ENCODE measurements around the gene CYP2S1.

The CYP2S1 gene

DNA sequence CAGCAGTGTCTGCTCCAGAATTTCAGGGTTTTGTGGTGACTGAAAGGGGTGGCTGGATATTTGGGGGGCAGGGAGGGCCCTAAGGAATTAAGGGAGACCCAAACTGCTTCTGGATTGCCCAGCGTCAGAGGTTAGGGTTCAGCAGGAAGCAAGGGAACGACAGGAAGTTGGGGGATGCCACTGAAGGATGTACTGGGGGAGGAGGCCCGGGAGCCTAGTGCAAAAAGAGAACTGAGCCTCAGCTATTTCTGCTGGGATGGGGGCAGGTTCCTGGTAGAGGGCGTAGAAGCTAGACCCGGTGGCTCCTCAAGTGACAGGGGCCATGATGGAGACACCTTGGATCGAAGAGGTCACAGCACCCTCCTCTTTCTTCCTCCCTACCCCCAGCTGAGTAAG lies 1.1 kb downstream of the CYP2S1 start:
- DNase-seq (ENCODE audit: low read depth) = no peak

- no peak for DNase-seq (ENCODE audit: low read depth)
Measured at GRCh38 chr19:41195675-41196497, 2.9 kb downstream of the CYP2S1 start.

DNA sequence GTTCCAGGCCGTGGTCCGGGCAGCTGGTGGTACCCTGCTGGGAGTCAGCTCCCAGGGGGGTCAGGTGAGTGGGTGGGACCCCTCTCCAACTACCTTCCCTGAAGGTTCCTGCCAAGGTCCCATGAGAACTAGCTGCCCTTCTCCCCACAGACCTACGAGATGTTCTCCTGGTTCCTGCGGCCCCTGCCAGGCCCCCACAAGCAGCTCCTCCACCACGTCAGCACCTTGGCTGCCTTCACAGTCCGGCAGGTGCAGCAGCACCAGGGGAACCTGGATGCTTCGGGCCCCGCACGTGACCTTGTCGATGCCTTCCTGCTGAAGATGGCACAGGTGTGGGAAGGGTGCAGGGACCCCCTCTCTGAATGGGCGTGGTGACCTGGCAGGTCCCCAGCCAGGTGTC lies 5.5 kb downstream of the CYP2S1 start:
- DNase-seq (ENCODE audit: low read depth) = no peak

DNA sequence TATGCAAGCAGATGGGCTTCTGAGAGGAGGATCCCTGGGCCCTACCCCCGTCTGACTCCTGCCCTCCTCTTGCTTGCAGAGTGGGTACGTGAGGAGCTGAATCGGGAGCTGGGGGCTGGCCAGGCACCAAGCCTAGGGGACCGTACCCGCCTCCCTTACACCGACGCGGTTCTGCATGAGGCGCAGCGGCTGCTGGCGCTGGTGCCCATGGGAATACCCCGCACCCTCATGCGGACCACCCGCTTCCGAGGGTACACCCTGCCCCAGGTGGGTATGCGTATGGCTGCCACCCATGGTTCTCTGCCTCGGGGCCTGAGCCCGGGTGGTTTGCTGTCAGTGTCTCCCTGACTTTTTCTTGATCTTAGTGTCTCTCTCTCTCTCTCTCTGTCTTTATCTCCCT lies 10.4 kb downstream of the CYP2S1 start:
- DNase-seq (ENCODE audit: low read depth) = no peak

DNA sequence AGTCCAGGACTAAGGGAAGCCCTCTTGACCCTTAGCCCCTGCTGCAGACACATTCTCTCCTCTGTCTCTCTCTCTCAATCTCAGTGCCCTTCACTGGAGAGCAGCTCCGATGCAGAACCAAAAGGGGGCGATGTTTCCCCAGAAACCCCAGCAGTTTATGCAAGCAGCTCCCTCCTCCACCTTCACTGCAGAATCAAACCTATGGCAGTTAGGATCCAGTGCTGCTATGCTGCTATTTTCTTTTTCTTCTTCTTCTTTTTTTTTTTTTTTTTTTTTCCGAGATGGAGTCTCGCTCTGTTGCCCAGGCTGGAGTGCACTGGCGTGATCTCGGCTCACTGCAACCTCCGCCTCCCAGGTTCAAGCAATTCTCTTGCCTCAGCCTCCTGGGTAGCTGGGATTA lies 11.3 kb downstream of the CYP2S1 start:
- DNase-seq (ENCODE audit: low read depth) = peak; percentile 64

- no peak for DNase-seq (ENCODE audit: low read depth)
Measured at GRCh38 chr19:41205995-41206394, 13.0 kb downstream of the CYP2S1 start.

- DNase-seq (ENCODE audit: low read depth) = no peak
Measured at GRCh38 chr19:41206456-41206855, 13.4 kb downstream of the CYP2S1 start.

DNA sequence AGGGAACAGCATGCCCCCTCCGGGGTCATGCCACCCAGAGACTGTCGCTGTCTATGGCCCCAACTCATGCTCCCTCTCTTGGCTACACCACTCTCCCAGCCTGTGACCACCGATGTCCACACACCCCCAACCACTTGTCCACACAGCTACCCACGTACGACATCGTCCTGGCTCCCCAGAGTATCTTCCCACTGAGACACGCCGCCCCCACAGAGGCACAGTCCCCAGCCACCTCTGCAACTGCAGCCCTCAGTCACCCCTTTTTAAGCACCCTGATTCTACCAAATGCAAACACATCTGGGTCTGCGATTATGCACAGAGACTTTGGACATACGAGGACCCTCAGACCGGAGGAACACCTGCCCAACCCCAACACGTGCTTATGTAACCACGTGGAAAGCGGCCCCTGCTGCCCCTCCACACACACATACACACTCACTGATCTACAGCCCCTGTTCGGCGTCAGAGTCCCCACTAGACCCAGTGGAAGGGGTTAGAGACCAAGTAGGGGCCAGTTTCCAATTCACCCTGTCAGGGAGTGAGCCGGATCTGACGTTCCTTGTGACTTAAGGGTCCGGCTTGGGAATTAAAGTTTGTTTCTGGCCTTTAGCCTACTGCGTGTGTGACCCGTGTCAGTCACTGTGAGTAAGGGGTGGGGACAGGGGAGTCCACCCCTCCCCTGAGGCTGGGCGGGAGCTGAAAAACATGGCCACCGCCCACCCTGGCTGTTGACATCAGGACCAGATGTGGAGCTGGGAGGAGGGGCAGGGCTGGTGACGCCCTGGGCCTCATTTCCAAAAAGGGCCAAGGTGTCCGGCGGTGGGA lies 14.1 kb downstream of the CYP2S1 start:
- no peak for DNase-seq (ENCODE audit: low read depth)

DNA sequence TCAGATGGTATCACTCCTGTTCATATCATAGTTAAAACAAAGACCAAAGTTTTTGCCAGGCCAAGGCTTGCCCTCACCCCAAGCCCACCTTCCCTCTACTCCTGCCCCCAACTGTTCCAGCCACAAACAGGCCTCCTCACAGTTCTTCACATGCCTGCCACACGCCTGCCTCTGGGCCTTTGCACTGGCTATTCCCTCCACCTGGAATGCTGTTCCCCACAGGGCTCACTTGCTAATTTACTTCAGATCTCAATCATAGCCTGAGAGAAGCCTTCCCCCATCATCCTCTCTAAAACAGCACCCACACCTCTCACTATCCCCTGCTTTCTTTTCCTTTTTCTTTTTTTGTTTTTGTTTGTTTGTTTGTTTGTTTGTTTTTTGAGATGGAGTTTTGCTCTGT lies 21.1 kb downstream of the CYP2S1 start:
- DNase-seq (ENCODE audit: low read depth) = no peak

- no peak for DNase-seq (ENCODE audit: low read depth)
Measured at GRCh38 chr19:41217741-41218140, 24.7 kb downstream of the CYP2S1 start.

GRCh38 chr19:41218249-41218614 lies 25.2 kb downstream of the CYP2S1 start:
- DNase-seq (ENCODE audit: low read depth) = no peak

DNA sequence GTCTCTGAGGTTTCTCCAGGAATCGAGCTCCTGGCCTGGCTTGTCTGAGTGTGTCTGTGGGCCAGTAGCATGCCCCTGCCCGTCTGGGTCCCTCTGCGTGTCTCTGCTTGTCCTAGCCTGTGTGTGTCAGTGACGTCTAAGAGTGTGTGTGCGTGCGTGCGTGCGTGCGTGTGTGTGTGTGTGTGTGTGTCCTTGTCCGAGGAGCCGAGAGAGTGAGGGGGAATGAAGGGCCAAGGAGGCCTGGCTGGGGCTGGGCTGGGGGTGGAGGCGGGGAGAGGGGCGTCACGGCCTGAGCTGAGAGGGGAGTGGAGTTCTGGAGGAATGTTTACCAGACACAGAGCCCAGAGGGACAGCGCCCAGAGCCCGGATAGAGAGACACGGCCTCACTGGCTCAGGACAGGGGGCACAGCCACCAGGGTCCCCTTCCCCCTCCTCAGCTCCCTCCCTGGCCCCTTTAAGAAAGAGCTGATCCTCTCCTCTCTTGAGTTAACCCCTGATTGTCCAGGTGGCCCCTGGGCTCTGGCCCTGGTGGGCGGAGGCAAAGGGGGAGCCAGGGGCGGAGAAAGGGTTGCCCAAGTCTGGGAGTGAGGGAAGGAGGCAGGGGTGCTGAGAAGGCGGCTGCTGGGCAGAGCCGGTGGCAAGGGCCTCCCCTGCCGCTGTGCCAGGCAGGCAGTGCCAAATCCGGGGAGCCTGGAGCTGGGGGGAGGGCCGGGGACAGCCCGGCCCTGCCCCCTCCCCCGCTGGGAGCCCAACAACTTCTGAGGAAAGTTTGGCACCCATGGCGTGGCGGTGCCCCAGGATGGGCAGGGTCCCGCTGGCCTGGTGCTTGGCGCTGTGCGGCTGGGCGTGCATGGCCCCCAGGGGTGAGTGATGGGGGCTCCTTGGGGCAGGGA lies 25.8 kb downstream of the CYP2S1 start, which contains the start of gene AXL:
TSS of gene AXL (plus strand) at position 609 of the 893 bp plus-strand sequence. CDS start at position 779, 170 bp downstream.
- no peak for DNase-seq (ENCODE audit: low read depth)

GRCh38 chr19:41219924-41220567 lies 27.0 kb downstream of the CYP2S1 start:
- DNase-seq (ENCODE audit: low read depth) = no peak

DNA sequence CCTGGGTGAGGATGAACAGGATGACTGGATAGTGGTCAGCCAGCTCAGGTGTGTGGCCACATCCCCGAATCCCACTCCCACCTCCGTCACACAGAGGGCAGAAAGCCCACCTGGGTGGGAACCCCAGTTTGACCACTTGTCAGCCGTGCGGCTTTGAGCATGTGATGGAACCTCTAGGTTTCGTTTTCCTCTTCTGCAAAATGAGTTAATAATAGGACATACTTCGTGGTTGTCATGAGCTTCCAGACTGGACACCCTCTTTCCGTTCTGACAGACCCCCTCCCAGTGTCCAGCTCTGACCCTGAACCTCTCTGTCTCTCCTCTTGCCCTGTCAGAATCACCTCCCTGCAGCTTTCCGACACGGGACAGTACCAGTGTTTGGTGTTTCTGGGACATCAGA lies 27.8 kb downstream of the CYP2S1 start:
- DNase-seq (ENCODE audit: low read depth) = no peak

GRCh38 chr19:41221514-41222205 lies 28.6 kb downstream of the CYP2S1 start:
- no peak for DNase-seq (ENCODE audit: low read depth)

- no peak for DNase-seq (ENCODE audit: low read depth)
Measured at GRCh38 chr19:41222240-41222639, 29.2 kb downstream of the CYP2S1 start.

GRCh38 chr19:41223431-41224234 lies 30.6 kb downstream of the CYP2S1 start:
- DNase-seq (ENCODE audit: low read depth) = no peak

DNA sequence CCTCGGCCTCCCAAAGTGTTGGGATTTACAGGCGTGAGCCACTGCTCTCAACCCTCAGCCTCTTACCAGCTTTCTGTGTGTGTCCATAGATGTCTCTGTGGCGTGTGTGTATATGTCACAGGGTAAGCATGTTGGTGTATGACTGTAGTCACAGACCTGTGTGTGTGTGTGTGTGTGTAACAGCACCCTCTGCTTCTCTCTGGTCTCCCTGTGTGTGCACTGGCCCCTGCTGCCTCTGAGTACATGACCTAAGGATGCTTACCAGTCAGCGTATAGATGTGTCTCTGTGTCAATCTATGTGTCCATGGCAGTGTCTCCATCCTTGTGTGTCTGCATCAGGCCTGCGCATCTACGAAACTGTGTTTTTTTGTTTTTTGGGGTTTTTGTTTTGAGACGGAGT lies 31.6 kb downstream of the CYP2S1 start:
- no peak for DNase-seq (ENCODE audit: low read depth)

- DNase-seq (ENCODE audit: low read depth) = no peak
Measured at GRCh38 chr19:41225238-41226052, 32.4 kb downstream of the CYP2S1 start.
